Smooth muscle cell (in vitro differentiated cells): ENCODE measurements around the gene KRTAP10-12. TPM values are rescaled to one million over a fixed set of nuclear protein-coding genes. Genes with fewer than 3 reads are reported as not detected.
A peak's percentile ranks its signal among the peaks of the same experiment; 100 is the strongest.

Source experiments
- DNase-seq: peaks from one replicate; lab custom pipeline; 2025; ENCODE audit not compliant: unreplicated experiment; lab: John Stamatoyannopoulos, UW
- H2AFZ ChIP-seq: fragments of 200-600 bp; sonication (generic); 2 replicates; pipeline ENCODE4 v1.6.0; 2016; ENCODE audit warnings: antibody characterized with exemption, low read depth, mild to moderate bottlenecking
- H3F3A ChIP-seq: fragments of 200-600 bp; sonication (generic); 2 replicates; pipeline ENCODE4 v1.6.0; 2017; ENCODE audit warnings: antibody characterized with exemption, low read depth
- H3K27ac ChIP-seq: fragments of 200-600 bp; sonication (generic); 2 replicates; pipeline ENCODE4 v1.5.1; 2016; ENCODE audit warnings: low read depth, mild to moderate bottlenecking
- H3K27me3 ChIP-seq: fragments of 200-600 bp; sonication (generic); 2 replicates; pipeline ENCODE4 v1.6.1; 2016; ENCODE audit warnings: low read depth, mild to moderate bottlenecking
- H3K36me3 ChIP-seq: fragments of 200-600 bp; sonication (generic); 2 replicates; pipeline ENCODE4 v1.5.1; 2016; ENCODE audit warnings: low read depth
- H3K4me1 ChIP-seq: fragments of 200-600 bp; sonication (generic); 2 replicates; pipeline ENCODE4 v1.5.1; 2016; ENCODE audit warnings: low read depth
- H3K4me2 ChIP-seq: fragments of 200-600 bp; sonication (generic); 2 replicates; pipeline ENCODE4 v1.6.0; 2016; ENCODE audit warnings: mild to moderate bottlenecking
- H3K4me3 ChIP-seq: fragments of 200-600 bp; sonication (generic); 2 replicates; pipeline ENCODE4 v1.5.1; 2016; ENCODE audit warnings: mild to moderate bottlenecking
- H3K79me2 ChIP-seq: fragments of 200-600 bp; sonication (generic); 2 replicates; pipeline ENCODE4 v1.6.0; 2016; ENCODE audit warnings: low read depth, mild to moderate bottlenecking
- H3K9ac ChIP-seq: fragments of 200-600 bp; sonication (generic); 2 replicates; pipeline ENCODE4 v1.6.0; 2016; ENCODE audit warnings: low read depth
- H3K9me3 ChIP-seq: fragments of 200-600 bp; sonication (generic); replicated peaks from 2 replicates; pipeline ENCODE4 v1.5.1; 2016; ENCODE audit warnings: low read depth
- H4K20me1 ChIP-seq: fragments of 200-600 bp; sonication (generic); 2 replicates; pipeline ENCODE4 v1.6.0; 2016; ENCODE audit warnings: low read depth
- WGBS: methylation state at CpG from one replicate; pipeline ENCODE4 v1.1.7; 2016; ENCODE audit warnings: low lambda C conversion rate; 5-methylcytosine and 5-hydroxymethylcytosine counted together
- polyA plus RNA-seq: library from polyadenylated mRNA; unstranded; fragments of >200 nt; fragmentation: Nextera tagmentation; extraction: Ambion mirVana; gene quantifications from 2 replicates; pipeline ENCODE4 v1.2.1, GENCODE V29; 2016
- total RNA-seq: library from RNA; depleted of rRNA; stranded (reverse); fragments of >200 nt; gene quantifications from 2 replicates; pipeline ENCODE4 v1.2.3, GENCODE V29; 2014
- TF ChIP-seq, protein P1 (sequence below): fragments of 200-600 bp; sonication (generic); IDR thresholded peaks from 2 replicates; pipeline ENCODE4 v1.5.1; 2017; ENCODE audit warnings: borderline replicate concordance, mild to moderate bottlenecking, antibody characterized with exemption; ENCODE audit not compliant: insufficient read depth, poor library complexity, severe bottlenecking

The KRTAP10-12 gene
- total and polyA plus RNA-seq, 2 experiments from 2014 or later: not detected

- no peak for DNase-seq
- WGBS: 3% methylated on average over 17 of the region's 17 CpGs
Observed at GRCh38 chr21:44710294-44710665, 13.3 kb downstream of the KRTAP10-12 start.

DNA sequence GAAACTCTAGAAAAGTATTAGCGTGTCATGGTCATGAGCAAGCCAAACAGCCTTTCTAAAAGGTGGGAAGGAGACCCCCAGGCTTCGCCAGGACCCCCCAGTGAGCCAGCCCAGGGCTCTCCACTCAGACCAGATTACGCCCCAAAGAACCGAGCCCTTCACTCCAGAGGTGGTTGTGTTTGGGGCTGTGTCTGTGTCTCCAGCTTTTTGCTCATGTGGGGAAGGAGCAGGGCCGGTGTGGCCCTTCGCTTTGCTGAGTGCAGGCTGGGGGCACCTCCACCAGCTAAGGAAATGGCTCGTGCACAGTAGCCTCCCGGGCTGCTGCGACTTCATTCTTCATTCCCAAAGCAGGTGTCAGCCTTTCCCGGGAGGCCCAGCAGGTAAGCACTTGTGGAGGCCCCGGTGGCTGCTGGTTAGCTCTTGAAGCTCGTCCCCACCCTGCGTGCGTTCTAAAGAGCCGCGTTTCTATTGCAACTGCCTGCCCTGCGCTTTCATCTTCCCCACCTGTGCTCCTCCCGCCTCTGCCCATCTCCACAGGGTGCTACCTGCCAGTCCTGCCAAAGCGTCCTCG, 13.9 kb downstream of the KRTAP10-12 start:
- Histone ChIP-seq H3K9me3 (no peaks in the 10 kb centered on the region), H3K27me3 (peaks cover 100% of the 10 kb centered on the region), H3K4me1 (peaks cover 41% of the 10 kb centered on the region), H3K9ac (no peak overlapping the region), H2AFZ (no peak overlapping the region), H3K36me3 (no peaks in the 10 kb centered on the region), H3K4me2 (peak overlapping the region; percentile 33), H4K20me1 (no peaks in the 10 kb centered on the region), H3K4me3 (no peak overlapping the region), H3K27ac (no peak overlapping the region), H3F3A (no peaks in the 10 kb centered on the region), H3K79me2 (no peaks in the 10 kb centered on the region)
- WGBS: 3% methylated on average over 19 of the region's 20 CpGs
- TF ChIP-seq, protein P1, sequence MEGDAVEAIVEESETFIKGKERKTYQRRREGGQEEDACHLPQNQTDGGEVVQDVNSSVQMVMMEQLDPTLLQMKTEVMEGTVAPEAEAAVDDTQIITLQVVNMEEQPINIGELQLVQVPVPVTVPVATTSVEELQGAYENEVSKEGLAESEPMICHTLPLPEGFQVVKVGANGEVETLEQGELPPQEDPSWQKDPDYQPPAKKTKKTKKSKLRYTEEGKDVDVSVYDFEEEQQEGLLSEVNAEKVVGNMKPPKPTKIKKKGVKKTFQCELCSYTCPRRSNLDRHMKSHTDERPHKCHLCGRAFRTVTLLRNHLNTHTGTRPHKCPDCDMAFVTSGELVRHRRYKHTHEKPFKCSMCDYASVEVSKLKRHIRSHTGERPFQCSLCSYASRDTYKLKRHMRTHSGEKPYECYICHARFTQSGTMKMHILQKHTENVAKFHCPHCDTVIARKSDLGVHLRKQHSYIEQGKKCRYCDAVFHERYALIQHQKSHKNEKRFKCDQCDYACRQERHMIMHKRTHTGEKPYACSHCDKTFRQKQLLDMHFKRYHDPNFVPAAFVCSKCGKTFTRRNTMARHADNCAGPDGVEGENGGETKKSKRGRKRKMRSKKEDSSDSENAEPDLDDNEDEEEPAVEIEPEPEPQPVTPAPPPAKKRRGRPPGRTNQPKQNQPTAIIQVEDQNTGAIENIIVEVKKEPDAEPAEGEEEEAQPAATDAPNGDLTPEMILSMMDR: no peak
- no peak for DNase-seq

More at GRCh38 chr21:44710294-44710665, 13.3 kb downstream of the KRTAP10-12 start:
- no peaks in the 10 kb centered on the region for H3K9me3 ChIP-seq
- H3K4me3 ChIP-seq: no peak overlapping the region
- peaks cover 100% of the 10 kb centered on the region for H3K27me3 ChIP-seq
- no peaks in the 10 kb centered on the region for H3K79me2 ChIP-seq
- TF ChIP-seq, protein P1: no peak
- no peak overlapping the region for H3K27ac ChIP-seq
- peak overlapping the region; percentile 25 for H3K4me2 ChIP-seq
- no peaks in the 10 kb centered on the region for H3F3A ChIP-seq
- H4K20me1 ChIP-seq: no peaks in the 10 kb centered on the region
- H3K36me3 ChIP-seq: no peaks in the 10 kb centered on the region
- H3K4me1 ChIP-seq: peaks cover 41% of the 10 kb centered on the region
- H3K9ac ChIP-seq: no peak overlapping the region
- no peak overlapping the region for H2AFZ ChIP-seq

GRCh38 chr21:44711327-44712202, 14.6 kb downstream of the KRTAP10-12 start, which contains the start of gene TSPEAR:
Gene TSPEAR, minus strand, starts transcription at chr21:44711572. Its CDS starts 58 bp downstream, at chr21:44711514.
- peak within 1 kb of the TSS; percentile 33 for H3K4me2 ChIP-seq
- TF ChIP-seq, protein P1: no peak
- H4K20me1 ChIP-seq: no peaks in the 10 kb centered on the region
- WGBS: 5% methylated on average over 35 of the region's 41 CpGs
- H2AFZ ChIP-seq: no peak within 1 kb of the TSS
- no peaks in the 10 kb centered on the region for H3F3A ChIP-seq
- no peak within 1 kb of the TSS for H3K27ac ChIP-seq
- no peak for DNase-seq
- H3K36me3 ChIP-seq: no peaks in the 10 kb centered on the region
- H3K9me3 ChIP-seq: no peaks in the 10 kb centered on the region
- H3K9ac ChIP-seq: no peak within 1 kb of the TSS
- H3K79me2 ChIP-seq: no peaks in the 10 kb centered on the region
- H3K4me1 ChIP-seq: peaks cover 41% of the 10 kb centered on the region
- H3K27me3 ChIP-seq: peaks cover 96% of the 10 kb centered on the region
- H3K4me3 ChIP-seq: no peak within 1 kb of the TSS
